ENCODE results near the gene TSSK6.

TSSK6 gene

GRCh38 chr19:19464339-19465098 lies 50.8 kb downstream of the TSSK6 start:
- no peak for DNase-seq (ENCODE audit: low read depth in 2 of 2)
